ENCODE measurements around the gene COG2. TPM values are rescaled to one million over a fixed set of nuclear protein-coding genes. Genes with fewer than 3 reads are reported as not detected.

COG2 gene
- total RNA-seq, 2 donors from 2014 or later = 42.0 to 53.8 TPM

DNA sequence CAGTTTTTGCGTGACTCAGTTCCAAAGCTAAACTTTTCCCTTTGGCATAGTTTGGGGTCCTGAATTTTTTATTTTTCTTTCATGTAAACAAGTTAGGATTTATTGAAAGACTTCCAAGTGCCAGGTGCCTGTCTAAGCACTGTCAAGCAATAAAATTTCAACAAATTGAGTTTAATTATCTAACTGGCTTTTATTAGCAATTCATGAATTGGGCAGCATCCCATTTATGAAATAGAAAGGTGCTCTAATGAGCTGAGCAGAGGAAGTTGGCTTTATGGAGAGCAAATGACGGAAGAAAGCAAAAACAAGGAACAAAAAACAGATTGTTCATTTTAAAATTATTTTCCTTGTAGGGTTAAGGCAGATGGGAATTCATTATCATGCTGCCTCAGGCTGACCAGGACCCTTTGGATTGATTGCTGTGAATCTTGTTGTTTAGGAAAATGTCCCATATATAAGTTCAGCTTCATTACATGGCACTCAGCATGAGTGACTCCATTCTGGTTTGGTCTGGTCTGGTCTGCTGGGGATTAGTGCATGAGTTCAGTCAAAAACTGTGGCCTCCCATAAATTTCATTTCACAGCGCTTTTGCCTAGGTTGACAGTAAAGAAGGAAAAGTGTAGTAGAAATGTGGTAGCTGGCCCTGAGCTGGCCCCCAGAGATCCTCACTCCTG is 21.5 kb upstream of the COG2 start:
- TF ChIP-seq, protein P1, sequence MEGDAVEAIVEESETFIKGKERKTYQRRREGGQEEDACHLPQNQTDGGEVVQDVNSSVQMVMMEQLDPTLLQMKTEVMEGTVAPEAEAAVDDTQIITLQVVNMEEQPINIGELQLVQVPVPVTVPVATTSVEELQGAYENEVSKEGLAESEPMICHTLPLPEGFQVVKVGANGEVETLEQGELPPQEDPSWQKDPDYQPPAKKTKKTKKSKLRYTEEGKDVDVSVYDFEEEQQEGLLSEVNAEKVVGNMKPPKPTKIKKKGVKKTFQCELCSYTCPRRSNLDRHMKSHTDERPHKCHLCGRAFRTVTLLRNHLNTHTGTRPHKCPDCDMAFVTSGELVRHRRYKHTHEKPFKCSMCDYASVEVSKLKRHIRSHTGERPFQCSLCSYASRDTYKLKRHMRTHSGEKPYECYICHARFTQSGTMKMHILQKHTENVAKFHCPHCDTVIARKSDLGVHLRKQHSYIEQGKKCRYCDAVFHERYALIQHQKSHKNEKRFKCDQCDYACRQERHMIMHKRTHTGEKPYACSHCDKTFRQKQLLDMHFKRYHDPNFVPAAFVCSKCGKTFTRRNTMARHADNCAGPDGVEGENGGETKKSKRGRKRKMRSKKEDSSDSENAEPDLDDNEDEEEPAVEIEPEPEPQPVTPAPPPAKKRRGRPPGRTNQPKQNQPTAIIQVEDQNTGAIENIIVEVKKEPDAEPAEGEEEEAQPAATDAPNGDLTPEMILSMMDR (IDR thresholded peaks at IDR 0.05) = no peak
- no peaks in the 10 kb centered on the region for H3K9me3 ChIP-seq
- H3K9ac ChIP-seq (ENCODE audit: low read depth in 2 of 2, low read length in 2 of 2) = no peak overlapping the region
- no peaks in the 10 kb centered on the region for H3K36me3 ChIP-seq
- intact Hi-C loops (cut with DNase I) = no loop called here
- H3K27ac ChIP-seq = no peak overlapping the region
- H3K4me3 ChIP-seq = no peak overlapping the region
- no peaks in the 10 kb centered on the region for H3K4me1 ChIP-seq
- H3K27me3 ChIP-seq = no peaks in the 10 kb centered on the region
- no peak for DNase-seq

- intact Hi-C loops (cut with DNase I) = no loop called here
- Histone ChIP-seq H3K4me3 (no peak overlapping the region), H3K27me3 (no peaks in the 10 kb centered on the region), H3K9me3 (no peaks in the 10 kb centered on the region), H3K27ac (no peak overlapping the region), H3K9ac (ENCODE audit: low read depth in 2 of 2, low read length in 2 of 2) (no peak overlapping the region), H3K36me3 (no peaks in the 10 kb centered on the region), H3K4me1 (no peaks in the 10 kb centered on the region)
- DNase-seq = no peak
- TF ChIP-seq, protein P1 (IDR thresholded peaks at IDR 0.05) = no peak
Measured at GRCh38 chr1:230621324-230622030, 20.8 kb upstream of the COG2 start.

DNA sequence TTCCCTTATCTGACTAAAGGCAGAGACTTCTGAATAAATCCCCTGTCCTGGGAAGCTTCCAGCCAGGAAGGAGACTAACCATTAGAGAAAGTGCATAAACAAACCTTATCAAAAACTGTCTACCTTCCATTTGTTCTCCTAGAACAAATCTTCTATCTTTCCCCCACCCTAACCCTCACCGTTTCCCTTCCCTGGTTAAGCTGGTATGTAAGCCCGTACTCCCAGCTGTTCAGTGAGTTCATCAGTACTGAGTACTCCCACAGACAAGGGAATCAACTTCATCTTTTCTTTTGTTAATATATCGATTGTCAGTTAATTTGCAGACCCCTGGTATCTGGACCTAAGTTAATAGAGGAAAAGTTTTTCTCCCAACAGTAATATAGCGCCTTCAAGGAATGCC is 20.1 kb upstream of the COG2 start:
- Histone ChIP-seq H3K9ac (ENCODE audit: low read depth in 2 of 2, low read length in 2 of 2) (no peak overlapping the region), H3K4me3 (no peak overlapping the region), H3K27ac (no peak overlapping the region), H3K9me3 (no peaks in the 10 kb centered on the region), H3K36me3 (no peaks in the 10 kb centered on the region), H3K27me3 (no peaks in the 10 kb centered on the region), H3K4me1 (no peaks in the 10 kb centered on the region)
- TF ChIP-seq, protein P1 (IDR thresholded peaks at IDR 0.05) = no peak
- intact Hi-C loops (cut with DNase I) = no loop called here
- DNase-seq = no peak

DNA sequence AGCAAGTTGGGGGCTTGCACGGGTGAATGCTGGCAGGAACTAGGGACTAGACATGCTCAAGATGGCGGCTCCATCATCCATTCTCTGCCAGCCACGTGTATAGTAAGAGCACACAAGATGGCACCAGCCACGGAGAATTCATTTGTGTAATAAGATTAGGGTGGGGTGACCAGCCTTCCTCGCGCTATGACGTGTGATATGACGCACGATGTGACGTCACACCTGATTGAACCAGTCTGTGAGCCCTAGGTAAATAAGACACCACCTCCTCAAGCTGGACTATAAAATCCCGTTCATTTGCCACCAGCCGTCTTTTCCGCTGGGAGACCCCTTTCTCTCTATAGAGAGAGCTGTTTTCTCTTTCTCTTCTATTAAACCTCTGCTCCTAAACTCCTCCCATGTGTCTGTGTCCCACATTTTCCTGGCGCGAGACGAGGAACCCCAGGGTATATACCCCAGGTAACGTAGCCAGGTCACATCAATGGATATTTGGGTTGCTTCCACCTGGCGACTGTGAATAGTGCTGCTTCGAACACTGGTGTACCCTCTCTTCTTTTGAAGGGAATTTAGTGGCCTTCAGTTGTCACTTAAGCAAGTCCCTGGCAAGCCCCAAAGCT is 18.1 kb upstream of the COG2 start:
- Histone ChIP-seq H3K4me3 (no peak overlapping the region), H3K27me3 (no peaks in the 10 kb centered on the region), H3K27ac (no peak overlapping the region), H3K9ac (ENCODE audit: low read depth in 2 of 2, low read length in 2 of 2) (no peak overlapping the region), H3K4me1 (no peaks in the 10 kb centered on the region), H3K36me3 (no peaks in the 10 kb centered on the region), H3K9me3 (no peaks in the 10 kb centered on the region)
- no peak for DNase-seq
- intact Hi-C loops (cut with DNase I) = no loop called here
- TF ChIP-seq, protein P1 (IDR thresholded peaks at IDR 0.05) = no peak

GRCh38 chr1:230626232-230626631 is 16.0 kb upstream of the COG2 start:
- Histone ChIP-seq H3K4me1 (no peaks in the 10 kb centered on the region), H3K9ac (ENCODE audit: low read depth in 2 of 2, low read length in 2 of 2) (no peak overlapping the region), H3K9me3 (no peaks in the 10 kb centered on the region), H3K36me3 (no peaks in the 10 kb centered on the region), H3K4me3 (no peak overlapping the region), H3K27ac (no peak overlapping the region), H3K27me3 (no peaks in the 10 kb centered on the region)
- DNase-seq = no peak
- intact Hi-C loops (cut with DNase I) = no loop called here
- TF ChIP-seq, protein P1 (IDR thresholded peaks at IDR 0.05) = no peak

Data from colonic mucosa (tissue), 4 donors.